Right atrium auricular region (tissue), 2 donors: ENCODE measurements around the gene PLEKHG3. TPM values are rescaled to one million over a fixed set of nuclear protein-coding genes. Genes with fewer than 3 reads are reported as not detected.

Experiments used
- DNase-seq: peaks from one replicate; pipeline ENCODE4 v3.0.0-alpha.2; 2019; ENCODE audit warnings: low spot score
- H3K27ac ChIP-seq, 2 donors: fragments of 200-600 bp; sonication (generic); 1 replicate in 1 of 2; 2 replicates in 1 of 2; pipeline ENCODE4 v1.5.1; 2016 to 2019
- H3K27me3 ChIP-seq, 2 donors: fragments of 200-600 bp; sonication (generic); one replicate each; pipeline versions ENCODE4 v1.5.1 to v1.6.0; 2017 to 2019
- H3K36me3 ChIP-seq: fragments of 200-600 bp; sonication (generic); one replicate; pipeline ENCODE4 v1.5.1; 2016
- H3K4me1 ChIP-seq, 2 donors: fragments of 200-600 bp; sonication (generic); one replicate each; pipeline versions ENCODE4 v1.5.1 to v1.6.0; 2017 to 2019
- H3K4me3 ChIP-seq, 2 donors: fragments of 200-600 bp; sonication (generic); 1 replicate in 1 of 2; 2 replicates in 1 of 2; pipeline ENCODE4 v1.5.1; 2017 to 2019; ENCODE audit warnings: mild to moderate bottlenecking in 1 of 2, moderate library complexity in 1 of 2
- H3K9me3 ChIP-seq, 2 donors: fragments of 200-600 bp; sonication (generic); one replicate each; pipeline ENCODE4 v1.5.1; 2019
- total RNA-seq, 2 donors: library from RNA; depleted of rRNA; stranded (reverse); fragments of >200 nt; gene quantifications; one replicate each; pipeline ENCODE4 v1.1.0, GENCODE V29; 2016
- TF ChIP-seq, protein P1 (sequence below), 2 donors: fragments of 200-600 bp; sonication (generic); IDR thresholded peaks; one replicate each; pipeline ENCODE4 v1.5.1; 2019; ENCODE audit warnings: antibody characterized with exemption in 2 of 2

PLEKHG3 gene
- total RNA-seq, 2 donors from 2014 or later = 26.1 to 28.1 TPM

DNA sequence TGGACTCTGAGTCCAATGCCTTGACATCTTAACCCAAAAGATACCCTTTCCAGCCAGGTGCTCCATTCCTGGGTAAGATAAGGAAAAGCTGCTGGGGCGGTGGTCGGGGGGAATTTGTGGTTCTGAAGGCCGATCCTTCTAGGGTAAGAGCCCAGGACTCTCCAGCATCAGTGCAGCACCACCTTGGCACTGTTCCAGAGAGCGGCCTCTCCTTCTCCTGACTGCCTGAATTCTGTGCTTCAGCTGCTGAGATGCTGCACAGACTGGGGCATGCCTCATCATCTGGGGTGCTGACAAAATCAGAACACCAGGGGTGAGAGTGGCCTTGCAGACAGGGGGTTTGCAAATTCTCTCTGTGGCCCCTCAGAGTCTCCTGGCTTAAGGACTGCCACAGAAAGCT is 88.0 kb downstream of the PLEKHG3 start:
- TF ChIP-seq, protein P1, sequence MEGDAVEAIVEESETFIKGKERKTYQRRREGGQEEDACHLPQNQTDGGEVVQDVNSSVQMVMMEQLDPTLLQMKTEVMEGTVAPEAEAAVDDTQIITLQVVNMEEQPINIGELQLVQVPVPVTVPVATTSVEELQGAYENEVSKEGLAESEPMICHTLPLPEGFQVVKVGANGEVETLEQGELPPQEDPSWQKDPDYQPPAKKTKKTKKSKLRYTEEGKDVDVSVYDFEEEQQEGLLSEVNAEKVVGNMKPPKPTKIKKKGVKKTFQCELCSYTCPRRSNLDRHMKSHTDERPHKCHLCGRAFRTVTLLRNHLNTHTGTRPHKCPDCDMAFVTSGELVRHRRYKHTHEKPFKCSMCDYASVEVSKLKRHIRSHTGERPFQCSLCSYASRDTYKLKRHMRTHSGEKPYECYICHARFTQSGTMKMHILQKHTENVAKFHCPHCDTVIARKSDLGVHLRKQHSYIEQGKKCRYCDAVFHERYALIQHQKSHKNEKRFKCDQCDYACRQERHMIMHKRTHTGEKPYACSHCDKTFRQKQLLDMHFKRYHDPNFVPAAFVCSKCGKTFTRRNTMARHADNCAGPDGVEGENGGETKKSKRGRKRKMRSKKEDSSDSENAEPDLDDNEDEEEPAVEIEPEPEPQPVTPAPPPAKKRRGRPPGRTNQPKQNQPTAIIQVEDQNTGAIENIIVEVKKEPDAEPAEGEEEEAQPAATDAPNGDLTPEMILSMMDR (IDR thresholded peaks at IDR 0.05) = no peak
- Histone ChIP-seq H3K27me3 (no peaks in the 10 kb centered on the region), H3K36me3 (peaks cover 55% of the 10 kb centered on the region), H3K9me3 (no peaks in the 10 kb centered on the region), H3K4me1 (no peaks in the 10 kb centered on the region), H3K4me3 (no peak overlapping the region), H3K27ac (no peak overlapping the region)
- no peak for DNase-seq

DNA sequence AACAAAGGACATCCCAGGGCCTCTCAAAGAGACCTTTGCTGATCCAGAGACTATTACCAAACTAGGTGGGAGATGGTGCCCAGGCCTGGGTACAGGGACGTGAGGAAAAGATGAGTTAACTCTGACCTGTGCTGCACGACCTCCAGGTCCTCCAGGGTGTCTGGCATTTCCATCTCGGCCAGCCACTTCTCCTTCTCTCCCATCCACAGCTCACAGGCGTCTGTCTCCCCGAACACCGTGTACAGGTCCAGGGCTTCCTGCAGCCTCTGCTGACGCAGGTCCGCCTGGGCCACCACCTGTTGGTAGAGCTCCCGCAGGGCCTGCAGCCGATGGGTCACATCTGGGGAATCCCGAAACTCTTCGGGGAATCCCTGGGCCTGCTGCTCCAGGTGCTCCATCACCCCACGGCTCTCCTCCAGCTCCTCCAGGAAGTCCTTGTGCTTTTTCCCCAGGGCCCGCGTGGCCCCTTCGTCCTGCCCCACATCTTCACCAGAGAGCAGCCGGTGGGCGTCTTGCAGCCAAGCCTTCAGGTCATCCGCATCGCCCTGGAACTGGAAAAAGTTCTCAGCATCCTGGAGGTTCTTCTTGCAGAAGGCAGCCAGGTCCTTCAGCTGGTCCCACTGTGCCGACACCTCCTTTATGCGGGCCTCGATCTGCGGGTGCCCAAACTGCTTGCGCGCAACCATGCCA is 88.8 kb downstream of the PLEKHG3 start:
- peaks cover 55% of the 10 kb centered on the region for H3K36me3 ChIP-seq
- H3K4me3 ChIP-seq = no peak overlapping the region
- H3K9me3 ChIP-seq = no peaks in the 10 kb centered on the region
- TF ChIP-seq, protein P1 (IDR thresholded peaks at IDR 0.05) = no peak
- H3K4me1 ChIP-seq = no peaks in the 10 kb centered on the region
- H3K27me3 ChIP-seq = no peaks in the 10 kb centered on the region
- no peak for DNase-seq
- no peak overlapping the region for H3K27ac ChIP-seq

DNA sequence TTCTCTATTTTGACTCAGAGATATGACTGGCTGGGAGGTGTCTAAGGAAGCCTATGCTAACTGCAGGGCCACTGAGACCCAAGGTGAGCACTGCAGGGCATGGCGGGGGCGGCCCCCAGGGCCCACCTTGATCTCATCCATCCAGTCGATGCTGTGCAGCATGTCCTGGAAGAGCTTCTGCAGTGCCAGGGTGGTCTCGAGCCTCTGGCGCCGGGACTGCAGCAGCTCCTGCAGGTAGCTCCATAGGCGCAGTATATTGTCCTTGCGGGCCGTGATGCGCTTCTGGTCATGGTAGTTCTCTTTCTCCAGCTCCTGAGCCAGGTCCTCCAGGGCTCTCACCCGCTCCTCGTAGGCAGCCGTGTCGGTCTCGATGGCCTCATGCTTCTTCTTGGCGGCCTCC is 91.0 kb downstream of the PLEKHG3 start:
- H3K4me3 ChIP-seq = no peak overlapping the region
- peaks cover 64% of the 10 kb centered on the region for H3K36me3 ChIP-seq
- DNase-seq = no peak
- H3K27ac ChIP-seq = no peak overlapping the region
- H3K27me3 ChIP-seq = no peaks in the 10 kb centered on the region
- no peaks in the 10 kb centered on the region for H3K9me3 ChIP-seq
- H3K4me1 ChIP-seq = no peaks in the 10 kb centered on the region
- TF ChIP-seq, protein P1 (IDR thresholded peaks at IDR 0.05) = no peak

DNA sequence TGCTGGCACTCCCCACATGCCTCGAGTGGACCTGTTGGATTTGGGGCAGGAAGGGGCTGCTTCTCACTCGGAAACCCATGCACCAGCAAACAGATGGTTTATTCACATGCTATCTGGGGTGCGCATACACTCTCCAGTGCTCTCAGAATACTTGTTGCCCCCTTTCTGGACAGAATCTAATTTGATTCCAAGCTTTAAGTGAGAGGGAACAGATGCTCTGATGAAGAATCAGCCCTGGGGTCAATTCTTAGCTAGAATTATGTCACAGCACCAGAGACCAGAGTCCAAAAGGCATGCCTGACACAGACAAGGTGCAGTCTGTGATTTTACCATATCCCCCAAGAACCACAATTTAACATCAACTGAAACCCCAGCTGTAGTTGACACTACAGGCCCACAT is 91.7 kb downstream of the PLEKHG3 start:
- DNase-seq = no peak
- Histone ChIP-seq H3K9me3 (no peaks in the 10 kb centered on the region), H3K4me1 (no peaks in the 10 kb centered on the region), H3K36me3 (peaks cover 63% of the 10 kb centered on the region), H3K27ac (no peak overlapping the region), H3K4me3 (no peak overlapping the region), H3K27me3 (no peaks in the 10 kb centered on the region)
- TF ChIP-seq, protein P1 (IDR thresholded peaks at IDR 0.05) = no peak

DNA sequence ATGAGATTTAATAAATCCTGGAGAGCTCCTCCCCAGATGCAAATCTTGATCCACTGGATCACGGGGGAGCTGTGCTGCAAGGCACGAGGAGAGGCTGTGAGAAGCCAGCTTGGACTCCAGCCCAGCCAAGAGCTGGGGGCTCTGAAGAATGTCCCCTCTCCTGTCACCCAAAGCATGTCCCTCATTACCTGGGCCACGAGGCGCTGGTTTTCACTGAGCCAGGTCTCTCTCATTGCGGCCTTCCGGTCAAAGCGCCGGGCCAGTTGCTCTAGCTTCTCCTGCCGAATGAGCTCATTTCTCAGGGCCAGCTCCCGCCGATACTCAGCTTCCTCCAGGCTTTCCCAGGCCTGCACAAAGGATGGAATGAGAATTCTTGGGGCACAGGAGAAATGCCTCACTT is 92.1 kb downstream of the PLEKHG3 start:
- Histone ChIP-seq H3K36me3 (peaks cover 63% of the 10 kb centered on the region), H3K4me3 (no peak overlapping the region), H3K27ac (no peak overlapping the region), H3K9me3 (no peaks in the 10 kb centered on the region), H3K4me1 (no peaks in the 10 kb centered on the region), H3K27me3 (no peaks in the 10 kb centered on the region)
- no peak for DNase-seq
- TF ChIP-seq, protein P1 (IDR thresholded peaks at IDR 0.05) = no peak

DNA sequence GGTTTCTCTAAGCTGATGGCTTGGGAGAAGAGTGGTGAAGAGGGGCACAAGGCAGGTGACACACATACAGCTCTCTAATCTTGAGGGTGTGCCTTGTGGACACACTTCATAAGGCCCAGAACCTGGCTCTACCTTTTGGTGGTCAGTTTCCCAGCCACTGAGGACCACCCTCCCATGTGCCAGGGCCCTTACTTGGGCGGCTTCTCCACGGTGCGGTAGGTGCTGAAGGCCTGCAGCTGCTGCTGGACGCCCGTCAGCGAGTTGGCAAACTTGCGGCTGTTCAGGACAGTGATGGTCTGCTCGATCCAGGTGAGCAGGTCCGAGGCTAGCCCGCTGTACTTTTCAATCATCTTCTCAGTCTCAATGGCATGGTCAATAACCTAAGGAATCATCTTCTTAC is 95.3 kb downstream of the PLEKHG3 start:
- Histone ChIP-seq H3K27ac (no peak overlapping the region), H3K27me3 (no peaks in the 10 kb centered on the region), H3K4me1 (no peaks in the 10 kb centered on the region), H3K9me3 (no peaks in the 10 kb centered on the region), H3K4me3 (no peak overlapping the region), H3K36me3 (peaks cover 61% of the 10 kb centered on the region)
- TF ChIP-seq, protein P1 (IDR thresholded peaks at IDR 0.05) = no peak
- DNase-seq = no peak
